Measurements from ENCODE around the gene VAV1. TPM values are rescaled to one million over a fixed set of nuclear protein-coding genes. Genes with fewer than 3 reads are reported as not detected.
"Not testable (repeated sequence)": the region's sequence is repeated elsewhere in the genome, so short reads cannot be mapped to it uniquely, and the experiment has no call there.

VAV1 gene
- polyA plus RNA-seq, 3 donors from 2014 or later, result 19.4 to 44.8 (median 22.8) TPM

GRCh38 chr19:6754136-6754535 is 18.4 kb upstream of the VAV1 start:
- H3K36me3 Mint-ChIP-seq, result peaks cover 5 to 7% (median 5%) of the 10 kb centered on the region in 3 donors

DNA sequence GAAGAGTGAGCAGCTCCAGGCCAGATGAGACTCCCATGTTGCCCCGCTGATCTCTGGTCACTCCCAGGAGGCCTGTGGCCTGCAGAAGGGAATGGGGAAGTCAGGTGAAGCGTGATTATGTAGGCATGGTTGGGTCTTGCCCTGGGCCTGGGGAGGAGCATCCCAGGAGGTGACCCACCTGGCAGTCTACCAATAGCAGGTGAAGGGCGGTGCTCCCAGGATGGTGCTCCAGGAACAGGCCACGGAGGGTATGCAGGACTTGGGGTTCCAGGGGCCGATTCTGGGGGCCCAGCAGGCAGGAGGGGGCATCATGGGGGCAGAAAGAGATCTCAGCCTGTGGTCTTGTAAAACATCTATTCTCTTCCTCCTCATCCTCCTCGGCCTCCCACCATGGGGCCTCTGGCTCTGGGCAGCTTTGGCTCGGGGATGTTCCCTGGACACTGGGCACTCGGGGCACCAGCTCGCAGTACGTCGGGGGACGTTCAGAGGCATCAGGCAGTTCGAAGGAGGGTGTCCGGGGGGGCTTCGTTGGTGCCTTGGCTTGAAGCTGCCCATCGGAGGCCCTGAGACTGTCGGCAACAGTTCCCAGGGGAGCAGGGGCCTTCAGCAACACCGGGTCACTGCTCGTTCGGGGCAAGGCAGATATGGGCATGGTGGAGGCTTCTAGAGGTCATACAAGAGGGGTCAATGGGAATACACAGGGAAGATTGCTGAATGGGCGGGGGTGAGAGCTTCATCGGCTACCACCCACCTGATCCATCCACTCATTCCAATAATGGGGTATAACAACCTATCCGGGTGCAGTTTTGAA is 17.6 kb upstream of the VAV1 start:
- H3K4me3 Mint-ChIP-seq, result peak overlapping the region in 2 of 5 donors; percentile 15 to 21
- H3K9me3 Mint-ChIP-seq, result no peaks in the 10 kb centered on the region
- H3K27me3 Mint-ChIP-seq (ENCODE audit: low read depth in 3 of 3), result peaks cover 0 to 1% (median 1%) of the 10 kb centered on the region in 3 donors
- no peak for DNase-seq
- H3K36me3 Mint-ChIP-seq, result peaks cover 0 to 10% (median 5%) of the 10 kb centered on the region in 3 donors
- peaks cover 11 to 13% of the 10 kb centered on the region in 2 donors for H3K4me1 Mint-ChIP-seq
- no peak overlapping the region for H3K27ac Mint-ChIP-seq

More at GRCh38 chr19:6754136-6754535, 18.4 kb upstream of the VAV1 start:
- Mint-ChIP-seq H3K4me3 (no peak overlapping the region), H3K4me1 (peaks cover 11 to 13% of the 10 kb centered on the region in 2 donors), H3K27me3 (ENCODE audit: low read depth in 3 of 3) (peaks cover 0 to 1% (median 1%) of the 10 kb centered on the region in 3 donors), H3K9me3 (no peaks in the 10 kb centered on the region), H3K27ac (no peak overlapping the region)
- DNase-seq, result no peak

GRCh38 chr19:6760606-6761005 is 11.9 kb upstream of the VAV1 start:
- Mint-ChIP-seq H3K9me3 (no peaks in the 10 kb centered on the region), H3K27ac (no peak overlapping the region), H3K36me3 (peaks cover 0 to 10% (median 5%) of the 10 kb centered on the region in 3 donors), H3K4me1 (no peaks in the 10 kb centered on the region), H3K27me3 (ENCODE audit: low read depth in 3 of 3) (peaks cover 0 to 1% (median 0%) of the 10 kb centered on the region in 3 donors), H3K4me3 (no peak overlapping the region)
- DNase-seq, result no peak

DNA sequence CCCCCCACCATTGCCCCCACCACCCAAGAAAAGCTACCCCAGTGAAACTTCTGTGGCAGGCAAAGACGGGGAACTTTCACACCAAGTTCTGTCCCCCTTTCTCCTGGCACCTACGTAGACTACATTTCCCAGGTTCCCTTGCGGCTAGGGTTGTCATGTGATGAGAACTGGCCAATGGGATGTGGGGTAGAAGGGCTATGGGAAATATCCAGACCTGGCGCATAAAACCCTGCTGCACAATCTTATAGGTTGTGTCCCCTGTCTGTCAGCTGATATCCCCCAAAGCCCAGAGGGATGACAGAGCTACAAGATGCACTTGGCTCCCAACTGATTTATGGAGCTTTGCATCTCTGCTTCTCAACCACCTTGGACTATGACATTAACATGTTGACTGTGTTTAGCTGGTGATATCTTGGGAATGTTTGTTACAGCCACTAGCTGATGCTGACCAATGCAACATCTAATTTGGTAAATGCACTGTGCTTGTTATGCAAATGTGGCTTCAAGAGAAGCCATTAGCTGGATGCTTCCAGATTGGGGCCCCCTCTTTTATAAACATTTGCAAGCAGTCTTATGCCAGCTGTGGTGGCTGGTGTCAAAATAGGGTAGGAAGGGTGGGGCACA is 11.3 kb upstream of the VAV1 start:
- H3K4me3 Mint-ChIP-seq, result no peak overlapping the region
- H3K9me3 Mint-ChIP-seq, result no peaks in the 10 kb centered on the region
- no peak overlapping the region for H3K27ac Mint-ChIP-seq
- DNase-seq, result no peak
- H3K4me1 Mint-ChIP-seq, result peaks cover 1 to 4% of the 10 kb centered on the region in 2 donors
- peaks cover 0 to 10% (median 5%) of the 10 kb centered on the region in 3 donors for H3K36me3 Mint-ChIP-seq
- H3K27me3 Mint-ChIP-seq (ENCODE audit: low read depth in 3 of 3), result peaks cover 0 to 1% (median 0%) of the 10 kb centered on the region in 3 donors

DNA sequence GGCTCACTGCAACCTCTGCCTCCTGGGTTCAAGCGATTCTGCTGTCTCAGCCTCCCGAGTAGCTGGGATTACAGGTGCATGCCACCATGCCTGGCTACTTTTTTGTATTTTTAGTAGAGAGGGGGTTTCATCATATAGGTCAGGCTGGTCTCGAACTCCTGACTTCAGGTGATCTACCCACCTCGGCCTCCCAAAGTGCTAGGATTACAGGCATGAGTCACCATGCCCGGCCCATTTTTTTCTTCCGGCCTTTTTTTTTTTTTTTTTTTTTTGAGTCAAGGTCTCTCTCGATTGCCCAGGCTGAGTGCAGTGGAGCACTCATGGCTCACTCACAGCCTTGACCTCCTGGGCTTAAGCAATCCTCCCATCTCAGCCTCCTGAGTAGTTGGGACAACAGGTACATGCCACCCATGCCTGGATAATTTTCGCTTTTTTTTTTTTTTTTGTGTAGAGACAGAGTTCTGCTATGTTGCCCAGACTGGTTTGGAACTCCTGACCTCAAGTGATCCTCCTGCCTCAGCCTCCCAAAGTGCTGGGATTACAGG is 10.2 kb upstream of the VAV1 start:
- H3K9me3 Mint-ChIP-seq; H3K27ac Mint-ChIP-seq; H3K27me3 Mint-ChIP-seq (ENCODE audit: low read depth in 3 of 3); DNase-seq; H3K4me3 Mint-ChIP-seq: not testable (repeated sequence)
- peaks cover 0 to 10% (median 5%) of the 10 kb centered on the region in 3 donors for H3K36me3 Mint-ChIP-seq
- peaks cover 11 to 16% of the 10 kb centered on the region in 2 donors for H3K4me1 Mint-ChIP-seq

GRCh38 chr19:6765738-6766356 is 6.7 kb upstream of the VAV1 start:
- no peaks in the 10 kb centered on the region for H3K9me3 Mint-ChIP-seq
- H3K27me3 Mint-ChIP-seq (ENCODE audit: low read depth in 3 of 3), result peaks cover 3 to 13% (median 4%) of the 10 kb centered on the region in 3 donors
- peaks cover 28 to 34% of the 10 kb centered on the region in 2 donors for H3K4me1 Mint-ChIP-seq
- H3K27ac Mint-ChIP-seq, result peak overlapping the region; percentile 90 to 99 (median 98)
- H3K36me3 Mint-ChIP-seq, result no peaks in the 10 kb centered on the region
- peak overlapping the region; percentile 88 to 98 (median 92) for H3K4me3 Mint-ChIP-seq
- DNase-seq, result no peak

DNA sequence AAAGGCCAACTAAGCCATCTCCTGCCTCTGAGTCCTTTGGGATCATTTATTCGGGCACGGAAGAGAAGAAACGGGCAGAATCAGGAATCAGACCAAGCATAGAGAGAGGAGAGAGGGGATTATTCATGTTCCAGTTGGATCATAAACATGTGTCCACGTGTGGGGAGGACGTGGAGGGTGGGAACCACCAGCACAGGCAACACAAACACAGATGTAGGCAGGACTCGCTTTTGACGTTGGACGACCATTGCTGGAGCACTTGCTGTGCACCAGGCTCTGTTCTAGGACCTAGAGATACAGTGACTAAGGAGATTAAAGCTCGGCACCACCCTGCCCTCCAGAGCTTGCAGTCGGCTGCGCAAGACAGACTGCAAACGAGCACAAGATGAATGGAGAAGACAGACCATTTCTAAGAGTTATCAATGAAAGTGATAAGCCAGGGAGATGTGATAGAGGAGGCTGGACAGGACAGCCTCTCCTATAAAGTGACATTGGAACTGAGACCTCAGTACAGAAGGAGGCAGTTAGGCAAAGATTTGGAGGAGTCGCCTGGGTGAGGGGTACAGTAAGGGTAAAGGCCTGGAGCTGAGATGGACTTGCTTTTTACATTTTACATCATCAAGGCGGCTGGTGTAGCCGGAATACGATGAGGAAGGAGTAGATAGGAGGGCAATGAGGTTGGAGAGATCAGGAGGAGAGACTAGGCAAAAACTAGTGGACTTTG is 6.0 kb upstream of the VAV1 start:
- DNase-seq, result no peak
- peaks cover 3 to 14% (median 4%) of the 10 kb centered on the region in 3 donors for H3K27me3 Mint-ChIP-seq (ENCODE audit: low read depth in 3 of 3)
- H3K4me3 Mint-ChIP-seq, result peak overlapping the region; percentile 88 to 98 (median 92)
- H3K36me3 Mint-ChIP-seq, result no peaks in the 10 kb centered on the region
- H3K9me3 Mint-ChIP-seq, result no peaks in the 10 kb centered on the region
- H3K27ac Mint-ChIP-seq, result peak overlapping the region; percentile 90 to 99 (median 98)
- peaks cover 28 to 36% of the 10 kb centered on the region in 2 donors for H3K4me1 Mint-ChIP-seq

- DNase-seq, result peak in 1 of 3 donors; percentile 45
- peaks cover 33 to 41% of the 10 kb centered on the region in 2 donors for H3K4me1 Mint-ChIP-seq
- peaks cover 3 to 18% (median 4%) of the 10 kb centered on the region in 3 donors for H3K27me3 Mint-ChIP-seq (ENCODE audit: low read depth in 3 of 3)
- peak overlapping the region; percentile 88 to 98 (median 92) for H3K4me3 Mint-ChIP-seq
- peak overlapping the region; percentile 90 to 99 (median 98) for H3K27ac Mint-ChIP-seq
- H3K36me3 Mint-ChIP-seq, result no peaks in the 10 kb centered on the region
- no peaks in the 10 kb centered on the region for H3K9me3 Mint-ChIP-seq
These were observed 5.5 kb upstream of the VAV1 start for GRCh38 chr19:6767081-6767356.

GRCh38 chr19:6767357-6768235 is 4.9 kb upstream of the VAV1 start, which contains the start of gene SH2D3A:
TSS of gene SH2D3A (minus strand) at chr19:6767435. CDS start at chr19:6763748, 3,687 bp downstream.
- H3K4me1 Mint-ChIP-seq, result peaks cover 36 to 46% of the 10 kb centered on the region in 2 donors
- H3K4me3 Mint-ChIP-seq, result peak within 1 kb of the TSS; percentile 88 to 98 (median 92)
- peaks cover 3 to 24% (median 9%) of the 10 kb centered on the region in 3 donors for H3K27me3 Mint-ChIP-seq (ENCODE audit: low read depth in 3 of 3)
- DNase-seq, result peak; percentile 87 to 88 (median 88)
- H3K36me3 Mint-ChIP-seq, result no peaks in the 10 kb centered on the region
- H3K9me3 Mint-ChIP-seq, result no peaks in the 10 kb centered on the region
- peak within 1 kb of the TSS; percentile 90 to 99 (median 98) for H3K27ac Mint-ChIP-seq

DNA sequence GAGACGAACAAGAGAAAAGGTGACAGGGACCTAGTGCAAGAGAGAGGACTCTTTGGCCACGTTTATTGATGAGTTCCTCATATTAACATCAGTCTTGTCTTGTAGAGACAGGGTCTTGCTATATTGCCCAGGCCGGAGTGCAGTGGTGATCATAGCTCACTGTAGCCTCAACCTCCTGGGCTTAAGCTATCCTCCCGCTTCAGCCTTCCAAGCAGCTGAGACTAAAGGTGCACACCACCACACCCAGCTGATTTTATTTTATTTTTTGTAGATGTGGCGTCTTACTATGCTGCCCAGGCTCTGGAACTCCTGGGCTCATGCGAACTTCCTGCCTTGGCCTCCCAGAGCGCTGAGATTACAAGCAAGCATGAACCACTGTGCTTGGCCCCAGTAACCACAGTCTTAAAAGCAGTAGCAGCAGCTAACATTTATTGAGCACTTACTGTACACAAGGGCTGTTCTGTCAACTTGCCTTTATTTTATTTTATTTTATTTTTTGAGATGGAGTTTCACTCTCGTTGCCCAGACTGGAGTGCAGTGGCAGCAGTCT is 4.2 kb upstream of the VAV1 start:
- DNase-seq, result no peak
- peaks cover 37 to 47% of the 10 kb centered on the region in 2 donors for H3K4me1 Mint-ChIP-seq
- peak overlapping the region; percentile 90 to 99 (median 98) for H3K27ac Mint-ChIP-seq
- H3K9me3 Mint-ChIP-seq, result no peaks in the 10 kb centered on the region
- H3K36me3 Mint-ChIP-seq, result no peaks in the 10 kb centered on the region
- H3K27me3 Mint-ChIP-seq (ENCODE audit: low read depth in 3 of 3), result peaks cover 3 to 25% (median 9%) of the 10 kb centered on the region in 3 donors
- peak overlapping the region; percentile 88 to 98 (median 92) for H3K4me3 Mint-ChIP-seq

GRCh38 chr19:6769006-6769619 is 3.4 kb upstream of the VAV1 start:
- peak overlapping the region in 2 of 5 donors; percentile 9 to 45 for H3K4me3 Mint-ChIP-seq

DNA sequence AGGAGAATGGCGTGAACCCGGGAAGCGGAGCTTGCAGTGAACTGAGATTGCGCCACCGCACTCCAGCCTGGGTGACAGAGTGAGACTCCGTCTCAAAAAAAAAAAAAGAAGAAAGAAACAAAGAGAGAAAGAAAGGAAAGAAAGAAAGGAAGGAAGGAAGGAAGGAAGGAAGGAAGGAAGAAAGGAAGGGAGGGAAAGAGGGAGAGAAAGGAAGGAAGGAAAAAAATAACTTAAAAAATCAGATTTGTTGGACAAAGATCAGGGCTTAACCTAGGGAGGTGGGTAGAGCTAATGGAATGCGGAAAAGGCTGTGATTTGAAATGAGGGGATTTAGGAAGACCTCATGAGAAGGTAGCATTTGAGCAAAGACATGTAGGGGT is 870 bp upstream of the VAV1 start:
- peaks cover 3 to 29% (median 12%) of the 10 kb centered on the region in 3 donors for H3K27me3 Mint-ChIP-seq (ENCODE audit: low read depth in 3 of 3)
- not testable (repeated sequence) for H3K9me3 Mint-ChIP-seq, DNase-seq
- H3K36me3 Mint-ChIP-seq, result peaks cover 12 to 15% (median 12%) of the 10 kb centered on the region in 3 donors
- H3K4me1 Mint-ChIP-seq, result peaks cover 58 to 65% of the 10 kb centered on the region in 2 donors
- peak overlapping the region; percentile 69 to 94 (median 91) for H3K4me3 Mint-ChIP-seq
- peak overlapping the region; percentile 92 to 99 (median 96) for H3K27ac Mint-ChIP-seq

More at GRCh38 chr19:6769006-6769619, 3.4 kb upstream of the VAV1 start:
- peaks cover 3 to 25% (median 12%) of the 10 kb centered on the region in 3 donors for H3K27me3 Mint-ChIP-seq (ENCODE audit: low read depth in 3 of 3)
- no peaks in the 10 kb centered on the region for H3K9me3 Mint-ChIP-seq
- H3K36me3 Mint-ChIP-seq, result no peaks in the 10 kb centered on the region
- peaks cover 43 to 53% of the 10 kb centered on the region in 2 donors for H3K4me1 Mint-ChIP-seq
- peak in 1 of 3 donors; percentile 30 for DNase-seq
- peak overlapping the region; percentile 68 to 99 (median 90) for H3K27ac Mint-ChIP-seq
